GM12878 (cell line): Measurements from ENCODE around the gene HEXA. TPM values are rescaled to one million over a fixed set of nuclear protein-coding genes. Genes with fewer than 3 reads are reported as not detected.

Experiments used
- ATAC-seq: fragments of 200-7000 bp; cut with Tn5 transposase; 3 replicates; pipeline ENCODE4 v1.9.1; 2020; ENCODE audit warnings: mild to moderate bottlenecking, moderate library complexity
- BruUV-seq: library from RNA; stranded (reverse); fragments of 400-500 nt; replicated peaks from 2 replicates; lab custom pipeline; 2021; lab: Mats Ljungman, UMichigan
- CTCF ChIA-PET: fragments of 300-600 bp; sonication (Branson Sonifier 250); formaldehyde crosslinking; extraction: SDS; loops from one replicate; lab custom pipeline; 2021; ENCODE audit warnings: inconsistent platforms; lab: Yijun Ruan, JAX
- POLR2A ChIA-PET: fragments of 350-600 bp; formaldehyde crosslinking; extraction: SDS; loops from one replicate; lab custom pipeline; 2021; ENCODE audit warnings: inconsistent platforms; lab: Charles Lee
- RAD21 ChIA-PET: fragments of 300-600 bp; sonication (Branson Sonifier 250); formaldehyde crosslinking; loops from one replicate; lab custom pipeline; 2023; ENCODE audit warnings: antibody characterized with exemption; ENCODE audit not compliant: unreplicated experiment; lab: Charles Lee
- SMC1A ChIA-PET: fragments of 300-600 bp; sonication (Branson Sonifier 250); formaldehyde crosslinking; loops from one replicate; lab custom pipeline; 2023; ENCODE audit not compliant: unreplicated experiment, uncharacterized antibody; lab: Charles Lee
- DNase-seq: peaks from one replicate; pipeline ENCODE4 v3.0.0-alpha.2; 2011; ENCODE audit warnings: low read depth, low spot score
- FAIRE-seq: peaks from 3 replicates; lab custom pipeline; 2011; peaks lifted over from hg19 to GRCh38; lab: Jason Lieb, UNC
- H2AFZ ChIP-seq: 2 replicates; pipeline ENCODE4 v1.6.0; 2011; ENCODE audit warnings: low read depth, low read length, control low read depth; ENCODE audit not compliant: control insufficient read depth
- H3K27ac ChIP-seq: 2 replicates; pipeline ENCODE4 v1.5.1; 2011; ENCODE audit warnings: control low read depth; ENCODE audit not compliant: control insufficient read depth, insufficient read depth
- H3K27me3 ChIP-seq, 2 experiments: replicated peaks in 1 of 2; 2 replicates each; pipeline versions ENCODE4 v1.6.0 to v1.6.1; 2011; ENCODE audit warnings: low read length in 1 of 2; ENCODE audit not compliant: control insufficient read depth in 2 of 2, insufficient read depth in 2 of 2
- H3K36me3 ChIP-seq, 2 experiments: 2 replicates each; pipeline ENCODE4 v1.5.1; 2011; ENCODE audit warnings: low read length in 1 of 2; ENCODE audit not compliant: control insufficient read depth in 2 of 2, insufficient read depth in 2 of 2
- H3K4me1 ChIP-seq: 2 replicates; pipeline ENCODE4 v1.6.1; 2011; ENCODE audit warnings: mild to moderate bottlenecking, low read length, moderate library complexity, mixed read lengths; ENCODE audit not compliant: control insufficient read depth, insufficient read depth
- H3K4me2 ChIP-seq: 2 replicates; pipeline ENCODE4 v1.6.0; 2011; ENCODE audit warnings: control low read depth; ENCODE audit not compliant: control insufficient read depth, insufficient read depth
- H3K4me3 ChIP-seq: fragments of 200-600 bp; sonication (generic); 2 replicates; pipeline ENCODE4 v1.5.1; 2016
- H3K79me2 ChIP-seq: 2 replicates; pipeline ENCODE4 v1.6.0; 2011; ENCODE audit warnings: low read length; ENCODE audit not compliant: control insufficient read depth, insufficient read depth
- H3K9ac ChIP-seq: 2 replicates; pipeline ENCODE4 v1.8.0; 2011; ENCODE audit warnings: low read length, control low read depth, mixed read lengths; ENCODE audit not compliant: control insufficient read depth, insufficient read depth
- H3K9me3 ChIP-seq: replicated peaks from 3 replicates; pipeline ENCODE4 v1.5.1; 2011; ENCODE audit warnings: mild to moderate bottlenecking, low read length; ENCODE audit not compliant: control insufficient read depth, insufficient read depth
- H4K20me1 ChIP-seq: 2 replicates; pipeline ENCODE4 v1.6.0; 2011; ENCODE audit not compliant: control insufficient read depth, insufficient read depth
- BCL11A ChIP-seq: IDR thresholded peaks from 2 replicates; pipeline ENCODE4 v1.6.1; 2011; ENCODE audit warnings: low read depth, low read length
- BCL3 ChIP-seq: IDR thresholded peaks from 2 replicates; pipeline ENCODE4 v1.6.1; 2011; ENCODE audit warnings: borderline replicate concordance, low read depth, mild to moderate bottlenecking, moderate library complexity, low read length; ENCODE audit not compliant: insufficient read depth, poor library complexity, severe bottlenecking
- CHD2 ChIP-seq: IDR thresholded peaks from 2 replicates; pipeline ENCODE4 v1.6.1; 2011; ENCODE audit warnings: low read depth, low read length, improper control_type of control experiment, borderline replicate concordance
- HDAC2 ChIP-seq: fragments of 200-600 bp; sonication (generic); IDR thresholded peaks from 2 replicates; pipeline ENCODE4 v1.6.1; 2017
- IRF3 ChIP-seq: fragments of 450-650 bp; IDR thresholded peaks from 2 replicates; pipeline ENCODE4 v1.6.1; 2014; ENCODE audit warnings: mild to moderate bottlenecking
- KLF5 ChIP-seq: fragments of 450-650 bp; IDR thresholded peaks from 2 replicates; pipeline ENCODE4 v1.6.1; 2014; ENCODE audit warnings: mild to moderate bottlenecking; ENCODE audit not compliant: partially characterized antibody
- MEF2B ChIP-seq: fragments of 450-650 bp; IDR thresholded peaks from 2 replicates; pipeline ENCODE4 v1.6.1; 2018; ENCODE audit warnings: mild to moderate bottlenecking, moderate library complexity; ENCODE audit not compliant: partially characterized antibody, poor library complexity, severe bottlenecking
- MTA3 ChIP-seq: IDR thresholded peaks from 2 replicates; pipeline ENCODE4 v1.6.1; 2012; ENCODE audit warnings: low read length, inconsistent platforms, borderline replicate concordance
- MYB ChIP-seq: fragments of 150-350 bp; IDR thresholded peaks from 2 replicates; pipeline ENCODE4 v1.6.1; 2014; ENCODE audit warnings: mild to moderate bottlenecking, low read depth, low read length, borderline replicate concordance
- NFXL1 ChIP-seq: fragments of 450-650 bp; IDR thresholded peaks from 2 replicates; pipeline ENCODE4 v1.6.1; 2017; ENCODE audit warnings: antibody characterized with exemption, mild to moderate bottlenecking, borderline replicate concordance
- POU2F2 ChIP-seq: IDR thresholded peaks from 3 replicates; pipeline ENCODE4 v1.6.1; 2011; ENCODE audit warnings: low read depth, mild to moderate bottlenecking, low read length, borderline replicate concordance
- SKIL ChIP-seq: fragments of 450-650 bp; IDR thresholded peaks from 2 replicates; pipeline ENCODE4 v1.6.1; 2017; ENCODE audit warnings: mild to moderate bottlenecking, low read depth, inconsistent platforms; ENCODE audit not compliant: poor library complexity, severe bottlenecking
- TCF12 ChIP-seq: IDR thresholded peaks from 2 replicates; pipeline ENCODE4 v1.6.1; 2011; ENCODE audit warnings: low read depth, mild to moderate bottlenecking, low read length
- TCF7 ChIP-seq: IDR thresholded peaks from 2 replicates; pipeline ENCODE4 v1.6.1; 2014; ENCODE audit warnings: antibody characterized with exemption, borderline replicate concordance
- WGBS: methylation state at CpG from one replicate; pipeline ENCODE4 v1.1.6; 2016; ENCODE audit warnings: low lambda C conversion rate; ENCODE audit not compliant: insufficient replicate concordance, insufficient coverage; ENCODE audit errors: missing lambda C conversion rate; 5-methylcytosine and 5-hydroxymethylcytosine counted together
- in situ Hi-C: fragments of 300-500 bp; cut with MboI; formaldehyde crosslinking; loops from 9 replicates; pipeline ENCODE4 v1.14.3; 2018; ENCODE audit warnings: mixed read lengths
- intact Hi-C: fragments of 100-400 bp; cut with micrococcal nuclease; formaldehyde crosslinking; loops from one replicate; pipeline ENCODE4 v1.14.2; 2022; ENCODE audit not compliant: unreplicated experiment
- polyA plus RNA-seq, 11 experiments: library from polyadenylated mRNA; depleted of rRNA in 4 of 11; unstranded in 6 of 11; stranded (reverse) in 5 of 11; fragments of >200 nt; fragmentation: Nextera tagmentation in 4 of 11; fragmentation: Illumina TruSeq in 1 of 11; extraction: Ambion mirVana in 4 of 11; extraction: Trizol in 1 of 11; gene quantifications; 1 replicate in 1 of 11; 2 replicates in 10 of 11; pipeline versions ENCODE4 v1.2.1 to v1.2.3, GENCODE V29; 2011 to 2016; ENCODE audit warnings: inconsistent platforms in 2 of 11, missing spikeins in 2 of 11, low read depth in 1 of 11
- total RNA-seq, 4 experiments: library from RNA; depleted of rRNA in 3 of 4; stranded (reverse); fragments of >200 nt in 3 of 4; fragmentation: Illumina TruSeq in 1 of 4; extraction: Trizol in 1 of 4; gene quantifications; 2 replicates each; pipeline versions ENCODE4 v1.2.1 to v1.2.3, GENCODE V29; 2013 to 2021

The HEXA gene
- total and polyA plus RNA-seq, 10 of the 15 experiments (the other 5 are each of a cell fraction or from before 2014, with no cell fraction given) = 24.5 to 151 (median 69.3) TPM

GRCh38 chr15:72344602-72345001 is 31.2 kb downstream of the HEXA start:
- SMC1A ChIA-PET = no interaction called here
- no peak overlapping the region for H3K27ac ChIP-seq
- no peaks in the 10 kb centered on the region for H3K4me1 ChIP-seq
- no peak overlapping the region for H2AFZ ChIP-seq
- ATAC-seq = no peak
- H3K9me3 ChIP-seq = no peaks in the 10 kb centered on the region
- no peak for DNase-seq
- no peak overlapping the region for H3K9ac ChIP-seq
- RAD21 ChIA-PET = no interaction called here
- no peak overlapping the region for H3K4me2 ChIP-seq
- no peak for FAIRE-seq
- H3K4me3 ChIP-seq = no peak overlapping the region
- in situ Hi-C loops (no loop called here), intact Hi-C loops (no loop called here)
- no peaks in the 10 kb centered on the region for H3K27me3 ChIP-seq
- WGBS = 95% methylated on average over 1 of the region's 1 CpG
- H3K36me3 ChIP-seq = peaks cover 14 to 22% of the 10 kb centered on the region in 2 experiments; a peak in 3 of 4 replicates
- H4K20me1 ChIP-seq = no peaks in the 10 kb centered on the region
- CTCF ChIA-PET = no interaction called here
- BruUV-seq = no TSS peak
- TF ChIP-seq TCF12 (no peak), BCL3 (no peak), KLF5 (no peak), NFXL1 (no peak), MEF2B (no peak), CHD2 (no peak), BCL11A (no peak), TCF7 (no peak), SKIL (no peak), MYB (no peak), IRF3 (no peak), HDAC2 (no peak), POU2F2 (no peak), MTA3 (no peak)
- H3K79me2 ChIP-seq = no peaks in the 10 kb centered on the region
- POLR2A ChIA-PET = no interaction called here
